Uterus (tissue), 2 donors: Measurements from ENCODE around the gene ITM2B.

Experiments
- CTCF ChIP-seq, 4 experiments: fragments of 200-600 bp in 2 of 4; fragments of 450-650 bp in 2 of 4; sonication (generic) in 2 of 4; IDR thresholded peaks; one replicate each; pipeline ENCODE4 v1.5.1; 2016 to 2019; ENCODE audit warnings: antibody characterized with exemption in 4 of 4, mild to moderate bottlenecking in 2 of 4, moderate library complexity in 1 of 4
- POLR2A ChIP-seq, 2 donors: fragments of 450-650 bp; IDR thresholded peaks; one replicate each; pipeline ENCODE4 v1.6.1; 2016; ENCODE audit warnings: antibody characterized with exemption in 2 of 2, mild to moderate bottlenecking in 1 of 2, moderate library complexity in 1 of 2

- no peak for TF ChIP-seq CTCF (IDR thresholded peaks at IDR 0.05)
- no peak for TF ChIP-seq POLR2A (IDR thresholded peaks at IDR 0.05)
Observed at GRCh38 chr13:48278806-48279205, 45.8 kb downstream of the ITM2B start.
